ENCODE data around the gene LAMB1.

DNA sequence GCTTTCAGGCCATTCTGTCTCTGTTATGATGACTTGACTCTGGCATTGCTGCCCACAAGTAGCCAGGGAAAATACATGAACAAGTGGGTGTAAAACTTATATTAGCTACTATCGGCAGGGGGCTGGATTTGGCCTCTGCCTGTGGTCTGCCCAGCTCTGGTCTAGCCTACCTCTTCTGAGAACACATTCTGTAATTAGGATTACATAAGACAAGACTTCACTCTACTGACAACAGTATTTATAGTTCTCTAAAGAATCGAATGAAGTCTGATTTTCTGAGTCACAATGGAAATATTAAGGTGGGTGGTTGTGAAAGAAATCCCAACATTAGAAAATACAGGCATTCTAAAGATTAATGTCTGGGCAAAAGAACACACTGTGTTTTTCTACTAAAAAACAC is 56.5 kb downstream of the LAMB1 start:
- TF ChIP-seq EZH2 (IDR thresholded peaks at IDR 0.05) (no peak), POLR2AphosphoS5 (IDR thresholded peaks at IDR 0.05; ENCODE audit: borderline replicate concordance, low read depth, low read length) (no peak), FOXP2 (optimal IDR thresholded peaks at IDR 0.05; ENCODE audit: control extremely low read depth, extremely low read length, insufficient read depth) (no peak)

Data from SK-N-MC (cell line).